ENCODE measurements around the gene PEAK1. TPM values are rescaled to one million over a fixed set of nuclear protein-coding genes. Genes with fewer than 3 reads are reported as not detected.

PEAK1 gene
- total RNA-seq, 1 experiment from 2014 or later = 21.2 TPM

GRCh38 chr15:77183066-77183465, 236.8 kb downstream of the PEAK1 start:
- Mint-ChIP-seq H3K9me3 (no peaks in the 10 kb centered on the region), H3K4me1 (peaks cover 12% of the 10 kb centered on the region in 2 experiments), H3K27ac (no peak overlapping the region), H3K36me3 (ENCODE audit: insufficient read depth in 1 of 3, low read depth in 3 of 3) (peaks cover 5 to 10% (median 5%) of the 10 kb centered on the region in 3 experiments; a peak in 6 of 7 replicates), H3K27me3 (ENCODE audit: low read depth) (no peaks in the 10 kb centered on the region; the same call in 1 of the 2 replicates), H3K4me3 (no peak overlapping the region)
- Histone ChIP-seq H3K56ac (ENCODE audit: insufficient read length, low read depth, low read length) (no peak overlapping the region), H3K27ac (ENCODE audit: insufficient read length, low read depth, low read length) (no peak overlapping the region), H3K14ac (ENCODE audit: insufficient read depth, low read length) (no peak overlapping the region), H2AK5ac (ENCODE audit: insufficient read length, low read length) (no peak overlapping the region), H2BK120ac (ENCODE audit: low read depth, low read length, poor library complexity, severe bottlenecking) (no peak overlapping the region), H3K79me1 (ENCODE audit: insufficient read depth, low read depth, low read length, poor library complexity, severe bottlenecking) (no peaks in the 10 kb centered on the region), H2AFZ (ENCODE audit: low read length) (no peak overlapping the region), H2BK15ac (ENCODE audit: low read depth, low read length) (no peak overlapping the region), H3K23ac (ENCODE audit: insufficient read length, low read depth, low read length) (no peak overlapping the region), H4K5ac (ENCODE audit: insufficient read length, low read depth, low read length) (no peak overlapping the region), H2BK12ac (ENCODE audit: insufficient read length, low read depth, low read length) (no peak overlapping the region), H4K20me1 (ENCODE audit: control insufficient read depth, insufficient read depth, insufficient read length) (no peaks in the 10 kb centered on the region), H3K79me2 (ENCODE audit: insufficient read depth, low read length) (no peaks in the 10 kb centered on the region), H3K9ac (ENCODE audit: extremely low read depth, insufficient read length, low read length) (no peak overlapping the region), H3K23me2 (ENCODE audit: insufficient read length, low read depth, low read length, poor library complexity, severe bottlenecking) (no peaks in the 10 kb centered on the region), H3K4me1 (ENCODE audit: insufficient read depth, low read length) (no peaks in the 10 kb centered on the region), H2BK5ac (ENCODE audit: insufficient read length, low read length) (no peak overlapping the region), H3K27me3 (ENCODE audit: insufficient read depth, low read length) (no peaks in the 10 kb centered on the region), H3K4me2 (ENCODE audit: insufficient read depth, insufficient read length, low read length) (no peak overlapping the region), H3K4ac (ENCODE audit: low read depth, low read length) (no peak overlapping the region), H3K18ac (ENCODE audit: insufficient read length, low read depth, low read length) (no peak overlapping the region), H3T11ph (ENCODE audit: low read length) (no peak overlapping the region), H4K91ac (ENCODE audit: insufficient read length, low read depth, low read length) (no peak overlapping the region), H2BK20ac (ENCODE audit: low read depth, low read length, poor library complexity, severe bottlenecking) (no peak overlapping the region), H3K9me3 (ENCODE audit: control insufficient read depth, low read depth, low read length) (no peaks in the 10 kb centered on the region), H4K8ac (replicated peaks; ENCODE audit: insufficient read length, low read depth, low read length) (no peak overlapping the region)
- no peak for TF ChIP-seq CTCF (conservative IDR thresholded peaks at IDR 0.05)
- DNase-seq = no peak
- no CpG with 5 or more reads among the region's 3 CpGs for WGBS (ENCODE audit: extremely low coverage, insufficient read length, low lambda C conversion rate)

Measured in H9 (cell line).